Amniotic stem cell (primary cell): Measurements from ENCODE around the gene CSAD.

Source experiments
- DNase-seq: peaks from one replicate; lab custom pipeline; 2025; lab: John Stamatoyannopoulos, UW

Gene CSAD

DNA sequence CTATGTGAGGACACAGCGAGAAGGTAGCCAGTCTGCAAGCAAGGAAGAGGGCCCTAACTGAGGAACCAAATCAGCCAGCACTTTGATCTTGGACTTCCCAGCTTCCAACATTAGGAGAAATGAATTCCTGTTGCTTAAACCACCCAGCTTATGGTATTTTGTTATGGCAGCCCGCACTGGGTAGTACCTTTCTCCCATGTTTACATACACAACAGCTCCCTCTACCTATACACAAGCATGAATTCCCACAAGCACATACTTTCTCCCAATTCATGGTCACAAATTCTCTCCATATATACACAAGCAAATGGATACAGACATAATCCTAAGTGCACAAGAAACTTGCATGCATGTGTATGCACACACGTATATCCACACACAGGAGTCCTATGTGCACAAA lies 19.0 kb upstream of the CSAD start:
- no peak for DNase-seq

DNA sequence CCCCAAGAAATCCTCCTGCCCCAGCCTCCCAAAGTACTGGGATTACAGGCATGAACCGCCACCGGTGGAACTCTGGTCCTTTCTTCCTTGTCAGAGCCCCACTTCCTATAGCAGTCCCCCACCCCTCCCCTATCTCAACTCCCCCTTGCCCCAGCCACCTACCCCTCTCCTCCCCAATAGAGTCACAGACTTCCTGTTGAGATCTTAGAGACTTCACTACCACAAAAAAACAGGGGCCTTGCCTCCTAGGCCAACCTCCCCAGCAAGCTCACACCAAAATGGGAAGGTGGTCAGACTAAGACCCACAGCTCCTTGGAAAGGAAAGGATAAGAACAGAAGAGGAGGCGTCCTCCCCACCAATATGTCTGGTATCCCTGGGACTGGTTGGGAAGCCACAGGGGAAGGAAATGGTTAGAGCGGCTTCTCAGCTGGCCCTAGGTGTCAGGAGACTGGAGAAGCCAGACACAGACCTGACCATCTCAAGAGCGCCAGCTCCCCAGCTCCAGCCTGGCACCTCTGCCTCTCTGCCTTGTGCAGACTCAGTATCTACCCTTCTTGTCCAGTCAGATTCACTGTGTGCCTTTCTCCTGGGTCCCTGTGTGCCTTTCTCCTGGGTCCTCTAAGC lies 17.9 kb upstream of the CSAD start:
- no peak for DNase-seq

DNA sequence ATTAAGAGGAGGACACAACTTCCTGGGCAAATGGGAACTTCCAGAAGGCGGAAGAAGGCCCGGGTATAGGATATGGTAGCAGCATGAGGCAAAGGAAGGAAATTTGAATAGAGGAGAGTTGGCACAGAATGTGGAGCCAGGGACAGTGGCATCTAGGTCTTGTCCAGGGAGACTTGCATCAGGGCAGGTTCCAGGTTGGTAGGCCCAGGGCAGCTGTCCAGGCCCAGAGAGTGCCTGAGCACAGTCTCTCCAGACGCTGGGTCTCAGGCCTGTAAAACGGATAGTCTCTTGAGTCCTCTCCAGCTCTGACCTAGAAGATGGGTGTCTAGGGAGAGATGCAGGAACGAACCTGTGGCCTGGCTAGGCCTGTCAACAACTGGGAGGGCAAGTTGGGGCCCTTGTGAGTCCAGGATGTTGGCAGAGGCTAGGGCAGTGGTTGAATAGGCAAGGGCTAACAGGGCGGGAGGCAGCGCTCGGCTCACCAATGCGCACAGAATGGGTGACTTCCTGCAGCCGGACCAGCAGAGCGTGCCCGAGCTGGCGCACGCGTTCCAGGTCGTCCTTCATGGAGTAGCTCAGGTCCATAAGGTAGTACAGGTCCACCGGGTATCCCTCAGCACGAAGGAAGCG lies 16.4 kb upstream of the CSAD start:
- no peak for DNase-seq

DNA sequence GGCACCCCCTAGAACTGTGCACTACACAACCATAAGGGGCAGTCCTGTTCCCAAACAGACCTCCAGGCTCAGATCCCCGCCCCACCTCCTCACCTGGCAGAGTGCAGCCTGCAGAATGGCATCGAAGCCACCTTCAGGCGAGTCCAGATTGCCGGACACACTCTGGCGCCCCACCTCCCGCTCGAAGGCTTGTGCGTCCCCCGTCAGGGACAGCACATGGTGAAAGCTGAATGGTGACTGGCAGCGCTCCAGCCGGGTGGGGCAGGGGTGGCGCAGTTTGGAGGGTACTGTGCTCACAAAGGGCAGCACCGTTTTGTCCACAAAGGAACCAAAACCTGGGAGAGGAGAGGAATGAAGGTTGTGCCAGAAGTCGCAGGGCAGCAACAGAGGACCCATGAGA lies 15.8 kb upstream of the CSAD start:
- DNase-seq, result no peak

DNA sequence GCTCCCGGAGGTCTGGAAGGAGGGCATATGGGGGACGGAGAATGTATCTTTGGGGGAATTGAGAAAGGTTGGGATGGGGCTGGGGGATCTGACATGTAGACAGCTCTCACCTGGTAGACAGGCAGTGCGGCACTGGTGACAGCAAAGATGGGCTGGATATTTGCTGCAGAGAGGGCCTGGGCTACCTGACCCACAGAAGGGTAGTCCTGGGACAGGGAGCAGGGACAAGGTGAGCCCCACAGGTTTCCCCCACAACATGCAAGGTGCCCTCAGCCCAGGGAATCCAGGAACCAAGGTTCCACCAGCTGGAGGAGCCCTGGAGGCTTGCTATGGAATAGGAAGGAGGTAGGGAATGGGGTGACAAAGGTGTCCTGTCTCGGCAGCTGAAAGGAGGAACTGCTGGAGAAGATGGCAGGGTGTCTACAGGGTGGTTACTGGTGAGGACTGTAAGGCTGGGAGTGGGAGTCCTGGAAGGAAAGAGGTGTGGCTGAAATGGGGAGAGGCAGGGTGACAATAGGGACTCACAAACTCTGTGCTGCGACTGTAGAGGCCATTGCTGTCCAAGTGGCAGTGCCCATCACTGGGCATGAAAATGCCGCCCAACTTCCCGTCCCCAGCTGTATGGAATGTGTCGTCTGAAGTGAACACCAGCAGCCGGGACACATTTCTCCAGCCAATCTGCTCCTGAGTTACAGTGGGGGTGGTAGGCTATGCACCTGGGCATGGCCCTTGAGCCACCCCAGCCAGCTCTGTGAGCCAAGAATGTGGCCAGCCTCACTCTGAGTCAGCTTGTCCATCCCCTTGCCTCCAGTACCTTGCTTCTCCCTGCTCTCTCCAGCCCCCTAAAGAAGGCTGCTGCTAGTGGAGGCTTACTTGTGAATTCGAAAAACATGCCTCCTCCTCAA lies 15.0 kb upstream of the CSAD start:
- DNase-seq, result no peak

GRCh38 chr12:53194973-53195372 lies 14.2 kb upstream of the CSAD start:
- DNase-seq, result no peak

GRCh38 chr12:53193985-53194716 lies 13.4 kb upstream of the CSAD start:
- no peak for DNase-seq

DNA sequence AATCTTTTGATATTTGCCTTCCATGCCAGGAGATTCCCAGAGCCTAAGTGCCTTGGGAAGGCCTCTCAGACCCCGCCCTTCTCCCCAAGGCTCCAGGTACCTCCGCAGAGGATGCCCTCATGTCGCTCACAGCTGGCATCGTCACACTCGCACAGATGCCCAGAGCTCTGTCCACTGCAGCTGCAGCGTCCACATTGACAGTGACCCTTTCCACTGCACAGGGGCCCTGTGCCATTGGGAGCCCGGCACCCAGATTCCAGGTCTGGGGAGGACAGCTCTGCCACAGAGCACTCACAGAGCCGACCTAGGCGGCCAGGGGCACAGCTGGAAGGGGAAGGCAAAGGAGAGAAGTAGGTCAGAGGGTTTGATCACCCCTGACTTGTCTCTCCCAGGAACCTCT lies 12.3 kb upstream of the CSAD start:
- DNase-seq, result no peak

DNA sequence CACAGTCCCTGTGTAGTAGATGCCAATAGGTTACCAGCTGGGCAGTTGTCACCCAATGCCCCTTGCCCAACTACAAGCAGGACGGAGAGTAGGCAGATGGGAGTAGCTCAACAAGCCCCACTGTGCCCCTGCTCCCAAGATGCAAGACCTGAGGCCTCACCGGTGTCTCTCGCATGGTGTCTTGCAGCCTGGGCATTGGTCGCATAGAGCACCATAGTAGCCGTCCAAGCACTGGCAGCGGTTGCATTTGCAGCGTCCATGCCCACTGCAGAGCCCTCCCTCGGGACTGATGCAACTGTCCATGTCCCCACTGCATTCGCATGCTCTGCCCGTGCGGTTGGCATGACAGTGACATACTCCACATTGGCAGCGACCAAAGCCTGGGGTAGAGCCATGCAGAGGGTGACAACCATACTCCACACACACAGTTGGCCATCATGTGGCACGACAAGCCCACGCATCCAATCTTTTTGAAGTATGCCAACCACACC lies 11.9 kb upstream of the CSAD start:
- no peak for DNase-seq

DNA sequence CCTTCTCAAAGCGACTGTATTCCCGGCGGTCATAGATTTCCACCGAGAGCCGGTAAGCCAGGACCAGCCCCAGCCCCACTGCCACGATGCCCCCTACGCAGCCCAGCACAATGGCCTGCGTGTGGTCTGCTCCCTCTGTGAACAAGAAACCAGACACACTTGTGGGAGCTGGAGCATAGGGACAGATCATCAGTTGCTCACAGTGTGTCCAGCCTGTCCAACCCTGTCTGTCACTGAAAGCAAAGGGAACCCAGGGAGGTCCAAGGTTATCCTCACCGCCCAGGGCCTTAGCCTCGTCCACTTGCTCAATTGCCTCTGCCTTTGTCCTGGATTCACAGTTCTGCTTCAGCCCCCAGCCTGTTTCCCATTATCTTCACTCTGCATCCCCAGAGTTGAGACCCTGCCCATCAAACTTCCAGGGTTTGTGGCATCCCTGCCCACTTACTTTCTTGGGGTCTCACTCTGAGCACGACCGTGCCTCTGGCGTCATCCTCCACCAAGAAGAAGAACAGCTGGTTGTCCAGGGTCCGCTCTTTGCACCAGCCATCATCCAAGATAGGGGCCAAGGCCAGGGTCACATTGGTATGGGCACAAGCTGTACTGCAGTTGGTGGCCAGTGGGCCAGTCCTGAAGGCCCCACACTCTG lies 11.3 kb upstream of the CSAD start:
- DNase-seq, result no peak

DNA sequence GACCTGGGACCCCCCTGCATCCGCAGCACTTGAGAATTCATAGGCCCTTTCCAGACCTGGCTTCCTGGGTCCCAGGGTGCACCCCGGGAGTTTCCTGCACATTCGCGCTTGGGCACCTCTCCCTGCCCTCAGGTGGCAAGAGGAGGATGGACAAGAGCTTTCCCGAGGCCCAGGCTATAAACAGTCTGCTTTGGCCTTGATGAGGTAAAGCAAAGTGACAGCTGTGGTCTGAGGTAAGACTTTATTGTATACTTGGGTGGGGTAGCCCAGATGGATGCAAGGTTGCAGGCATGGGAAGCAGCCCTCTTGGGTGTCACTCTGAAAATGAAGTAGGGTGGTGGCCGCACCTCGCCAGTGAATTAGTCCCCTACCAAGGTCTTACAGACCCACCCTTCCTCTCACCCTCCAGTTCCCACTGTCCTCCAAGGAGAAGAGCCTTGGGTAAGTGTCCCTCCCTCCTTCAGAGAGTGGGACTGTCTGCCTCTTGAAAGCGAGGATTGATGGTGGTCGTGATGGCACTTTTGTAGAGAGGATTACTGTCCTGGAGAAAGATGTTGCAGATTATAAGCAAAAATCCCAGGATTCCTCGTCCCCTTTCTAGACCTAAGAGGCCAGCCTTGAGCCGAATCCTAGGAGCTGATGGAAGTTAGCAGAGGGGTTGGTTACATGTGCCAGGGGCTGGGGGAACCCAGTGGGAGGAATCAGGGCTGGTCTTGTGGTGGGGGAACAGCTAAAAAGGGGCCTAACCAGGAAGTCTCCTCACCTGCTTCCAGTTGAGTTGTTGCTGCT lies 10.6 kb upstream of the CSAD start:
- DNase-seq, result no peak

- DNase-seq, result no peak
Observed at GRCh38 chr12:53190108-53190729, 9.5 kb upstream of the CSAD start.

DNA sequence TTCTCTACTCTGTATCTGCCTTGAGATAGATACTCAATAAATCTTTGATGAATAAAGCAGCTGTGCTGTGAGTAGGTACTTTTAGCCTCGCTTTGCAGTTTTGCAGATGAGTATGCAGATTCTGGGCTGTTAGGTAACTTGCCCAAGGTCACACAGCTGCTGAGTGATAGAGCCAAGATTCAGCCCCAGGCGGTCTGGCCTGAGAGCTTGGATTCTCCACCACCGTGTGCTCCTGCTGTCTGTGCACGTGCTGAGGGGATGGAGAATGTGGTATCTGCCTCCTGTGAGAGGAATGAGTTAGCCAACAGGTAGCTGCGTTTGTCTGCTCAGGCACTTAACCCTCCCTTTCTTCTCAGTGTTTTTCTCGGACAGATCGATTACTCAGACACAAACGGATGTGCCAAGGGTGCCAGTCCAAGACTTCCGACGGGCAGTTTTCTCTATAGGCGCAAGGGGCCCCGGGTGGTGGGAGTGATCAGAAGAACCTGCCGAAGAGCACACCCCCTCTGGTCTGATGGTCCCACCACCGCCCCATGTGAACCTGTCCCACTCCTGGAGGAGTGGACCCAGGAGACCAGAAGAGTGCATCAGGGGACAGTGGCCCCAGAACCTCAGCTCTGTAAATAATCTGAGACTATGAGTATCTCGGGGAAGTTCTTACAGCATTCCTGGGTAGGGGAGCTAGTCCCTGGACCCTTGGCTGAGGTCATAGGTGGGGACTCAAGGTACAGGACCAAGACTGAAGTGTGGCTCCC lies 6.6 kb upstream of the CSAD start:
- no peak for DNase-seq

DNA sequence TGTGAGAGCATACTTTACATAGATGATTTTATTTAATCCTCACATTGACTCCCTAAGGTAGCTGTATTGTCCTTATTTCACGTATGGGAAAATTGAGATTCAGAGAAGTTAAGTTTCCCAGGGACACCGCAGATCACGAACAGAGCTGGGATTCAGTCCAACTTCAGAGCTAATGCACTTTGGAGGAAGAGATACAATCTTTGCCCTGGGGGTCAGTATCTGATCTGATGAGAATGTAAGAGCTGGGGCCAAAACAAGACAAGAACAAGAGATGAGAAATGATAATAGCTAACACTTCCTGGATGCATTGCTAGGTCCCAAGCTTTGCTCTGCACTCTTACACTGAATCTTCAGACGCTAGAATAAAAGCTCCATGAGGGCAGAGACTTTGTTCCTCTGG lies 6.0 kb upstream of the CSAD start:
- no peak for DNase-seq

DNA sequence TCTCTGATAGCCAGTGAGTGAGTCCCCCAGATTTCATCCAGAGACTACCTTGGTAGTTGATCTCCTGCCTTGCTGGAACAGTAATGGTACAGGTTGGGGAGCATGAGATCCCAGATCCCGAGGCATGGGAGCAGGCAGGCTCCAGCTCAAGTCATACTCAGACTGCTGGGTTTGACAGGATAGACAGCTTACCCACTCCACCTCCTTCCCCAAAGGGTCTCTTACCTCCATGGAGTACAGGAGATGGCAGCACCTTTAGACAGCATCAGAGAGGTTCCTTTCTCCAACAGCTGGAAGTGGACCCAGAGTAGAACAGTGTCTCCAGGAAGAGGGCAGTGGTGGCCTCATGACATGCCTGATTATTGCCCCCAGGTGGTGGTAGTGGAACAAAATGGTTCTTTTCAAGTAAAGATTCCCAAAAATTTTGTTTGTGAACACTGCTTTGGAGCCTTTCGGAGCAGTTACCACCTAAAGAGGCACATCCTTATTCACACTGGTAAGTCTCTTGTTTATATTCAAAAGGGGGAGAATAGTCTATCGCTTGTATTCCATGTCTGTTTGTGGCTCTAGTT lies 4.9 kb upstream of the CSAD start:
- DNase-seq, result no peak

GRCh38 chr12:53184828-53185227 lies 4.1 kb upstream of the CSAD start:
- no peak for DNase-seq

DNA sequence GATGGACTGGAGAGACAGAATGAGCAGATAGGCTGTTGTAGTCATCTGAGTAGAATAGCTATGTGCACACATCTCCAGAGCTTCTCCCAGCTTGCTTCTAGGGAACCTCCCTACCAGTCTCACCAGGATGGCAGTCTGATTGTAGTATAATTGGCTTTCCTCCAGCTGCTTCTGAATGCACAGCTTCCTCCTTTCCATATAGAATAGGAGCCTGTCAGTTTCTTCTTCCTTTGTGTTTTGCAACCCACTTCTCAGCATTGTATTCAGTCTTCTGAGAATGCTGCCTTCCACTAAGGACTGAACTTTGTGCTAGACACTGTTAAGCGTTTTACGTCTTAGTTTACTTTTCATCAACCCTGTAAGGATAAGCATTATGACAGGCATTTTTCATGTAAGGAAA lies 2.2 kb upstream of the CSAD start:
- DNase-seq, result no peak

DNA sequence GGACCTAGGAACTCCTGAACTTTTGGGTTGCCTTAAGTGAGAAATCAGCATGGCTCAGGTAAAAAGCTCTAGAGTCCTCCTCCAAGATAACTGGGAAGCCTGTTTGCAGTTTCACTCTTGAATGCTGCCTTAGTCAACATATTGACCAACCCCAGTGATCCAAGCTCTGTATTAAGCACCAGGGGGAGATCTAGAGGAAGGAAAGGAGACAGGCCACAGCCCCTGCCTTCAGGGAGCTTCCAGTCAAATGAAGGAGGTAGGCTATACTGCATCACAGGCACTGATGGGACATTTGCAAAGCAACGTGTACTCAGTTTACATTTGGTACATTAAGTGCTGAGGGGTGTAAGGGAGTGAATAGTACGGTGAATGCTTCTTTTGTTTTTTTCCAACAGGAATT lies 1.2 kb upstream of the CSAD start:
- no peak for DNase-seq

DNA sequence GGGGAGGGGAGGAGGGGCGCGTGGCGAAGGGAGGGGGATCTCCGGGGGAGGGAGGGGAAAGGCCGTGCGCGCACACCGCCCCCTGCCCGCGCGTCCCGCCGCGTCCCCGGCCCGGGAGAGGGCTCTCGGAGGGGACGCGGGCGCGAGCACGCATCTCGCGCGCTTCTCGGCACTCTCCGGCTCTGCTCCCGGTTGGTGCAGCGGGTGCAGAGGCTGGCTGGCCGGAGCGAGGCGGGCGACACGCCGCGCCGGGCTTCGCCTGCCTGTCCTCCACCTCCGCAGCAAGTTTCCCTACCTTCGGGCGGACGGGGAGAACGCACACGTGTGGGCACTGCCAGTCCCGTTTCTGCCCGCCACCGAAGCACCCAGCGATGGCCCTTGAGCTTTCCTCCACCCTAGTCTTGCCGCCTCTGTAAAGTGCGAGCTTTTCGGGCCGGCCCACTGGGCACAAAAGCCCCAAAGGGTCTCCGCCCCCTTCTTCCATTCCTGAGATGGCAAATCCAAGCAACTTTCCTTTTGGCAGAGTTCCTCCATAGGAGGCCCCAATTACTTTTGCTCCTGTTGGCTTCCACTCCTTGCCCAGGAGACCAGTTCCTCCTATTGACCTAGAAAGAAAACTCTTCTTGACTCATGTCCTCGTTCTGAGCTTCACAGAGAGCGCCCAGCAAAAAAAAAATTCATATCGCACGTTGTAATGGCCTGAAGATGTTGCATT lies 363 bp upstream of the CSAD start:
- no peak for DNase-seq
